Esophagus muscularis mucosa (tissue), 4 donors: Measurements from ENCODE around the gene ARFRP1. TPM values are rescaled to one million over a fixed set of nuclear protein-coding genes. Genes with fewer than 3 reads are reported as not detected.

ENCODE experiments used
- DNase-seq: peaks from one replicate; pipeline ENCODE4 v3.0.0-alpha.2; 2017; ENCODE audit errors: extremely low spot score
- H3K27ac ChIP-seq, 4 donors: fragments of 200-600 bp; sonication (generic); replicated peaks in 1 of 4; 1 replicate in 3 of 4; 2 replicates in 1 of 4; pipeline ENCODE4 v1.5.1; 2016 to 2019; ENCODE audit warnings: mild to moderate bottlenecking in 1 of 4
- H3K27me3 ChIP-seq, 4 donors: fragments of 200-600 bp; sonication (generic); one replicate each; pipeline versions ENCODE4 v1.5.1 to v1.6.0; 2016 to 2019
- H3K36me3 ChIP-seq, 4 donors: fragments of 200-600 bp; sonication (generic); one replicate each; pipeline ENCODE4 v1.5.1; 2016 to 2019
- H3K4me1 ChIP-seq, 4 donors: fragments of 200-600 bp; sonication (generic); one replicate each; pipeline ENCODE4 v1.5.1; 2016 to 2019
- H3K4me3 ChIP-seq, 4 donors: fragments of 200-600 bp; sonication (generic); 1 replicate in 2 of 4; 2 replicates in 2 of 4; pipeline ENCODE4 v1.5.1; 2016 to 2019; ENCODE audit warnings: mild to moderate bottlenecking in 4 of 4, moderate library complexity in 1 of 4
- H3K9me3 ChIP-seq, 4 donors: fragments of 200-600 bp; sonication (generic); 1 replicate in 3 of 4; 2 replicates in 1 of 4; pipeline ENCODE4 v1.5.1; 2016 to 2019
- CTCF ChIP-seq, 3 experiments: fragments of 200-600 bp in 2 of 3; fragments of 450-650 bp in 1 of 3; sonication (generic) in 2 of 3; IDR thresholded peaks; one replicate each; pipeline ENCODE4 v1.5.1; 2017 to 2019; ENCODE audit warnings: antibody characterized with exemption in 3 of 3, mild to moderate bottlenecking in 2 of 3, moderate library complexity in 1 of 3
- EP300 ChIP-seq: sonication (generic); formaldehyde crosslinking; IDR thresholded peaks from one replicate; pipeline ENCODE4 v1.6.1; 2017; ENCODE audit warnings: antibody characterized with exemption
- POLR2A ChIP-seq: fragments of 450-650 bp; IDR thresholded peaks from one replicate; pipeline ENCODE4 v1.6.1; 2017; ENCODE audit warnings: antibody characterized with exemption, moderate library complexity, mild to moderate bottlenecking, low read depth
- POLR2AphosphoS5 ChIP-seq, 2 donors: sonication (generic); formaldehyde crosslinking; IDR thresholded peaks; one replicate each; pipeline ENCODE4 v1.6.1; 2017; ENCODE audit warnings: antibody characterized with exemption in 2 of 2
- WGBS: methylation state at CpG from one replicate; pipeline ENCODE4 v1.1.5; 2018; 5-methylcytosine and 5-hydroxymethylcytosine counted together
- intact Hi-C: fragments of 100-400 bp; cut with DNase I; formaldehyde crosslinking; loops from one replicate; pipeline ENCODE4 v1.15.1; 2023
- total RNA-seq, 4 donors: library from RNA; depleted of rRNA; stranded (reverse); fragments of >200 nt; gene quantifications; one replicate each; pipeline versions ENCODE4 v1.1.0 to v1.2.1, GENCODE V29; 2016

ARFRP1 gene
- total RNA-seq, 4 donors from 2014 or later, result 34.1 to 46.5 (median 44.6) TPM

GRCh38 chr20:63686492-63687321 is 21.1 kb downstream of the ARFRP1 start:
- H3K27ac ChIP-seq, result peak overlapping the region; percentile 72 to 85 (median 82)
- peaks cover 0 to 13% (median 5%) of the 10 kb centered on the region in 4 donors for H3K36me3 ChIP-seq
- 30% methylated on average over 22 of the region's 45 CpGs for WGBS
- peaks cover 60 to 76% (median 70%) of the 10 kb centered on the region in 4 donors for H3K4me1 ChIP-seq
- H3K9me3 ChIP-seq, result no peaks in the 10 kb centered on the region
- H3K4me3 ChIP-seq, result peak overlapping the region; percentile 16 to 36 (median 24)
- no peaks in the 10 kb centered on the region for H3K27me3 ChIP-seq
- peak; percentile 95 for DNase-seq
- intact Hi-C loops, result no loop called here
- TF ChIP-seq CTCF (IDR thresholded peaks at IDR 0.05) (no peak), POLR2AphosphoS5 (IDR thresholded peaks at IDR 0.05) (peak; percentile 67 to 77), EP300 (peak; percentile 81), POLR2A (no peak)

GRCh38 chr20:63686094-63686491 is 21.7 kb downstream of the ARFRP1 start:
- peaks cover 0 to 13% (median 5%) of the 10 kb centered on the region in 4 donors for H3K36me3 ChIP-seq
- peaks cover 65 to 79% (median 72%) of the 10 kb centered on the region in 4 donors for H3K4me1 ChIP-seq
- DNase-seq, result no peak
- H3K27ac ChIP-seq, result peak overlapping the region; percentile 72 to 85 (median 82)
- H3K4me3 ChIP-seq, result peak overlapping the region in 2 of 4 donors; percentile 16 to 36
- intact Hi-C loops, result no loop called here
- 100% methylated on average over 1 of the region's 24 CpGs for WGBS
- H3K9me3 ChIP-seq, result no peaks in the 10 kb centered on the region
- TF ChIP-seq CTCF (IDR thresholded peaks at IDR 0.05), result no peak
- no peaks in the 10 kb centered on the region for H3K27me3 ChIP-seq

GRCh38 chr20:63685269-63686026 is 22.3 kb downstream of the ARFRP1 start:
- TF ChIP-seq POLR2AphosphoS5 (IDR thresholded peaks at IDR 0.05) (peak in 1 of 2 donors; percentile 2), POLR2A (no peak), EP300 (no peak)
- WGBS, result 71% methylated on average over 7 of the region's 21 CpGs
- peaks cover 65 to 73% (median 69%) of the 10 kb centered on the region in 4 donors for H3K4me1 ChIP-seq
- H3K4me3 ChIP-seq, result no peak overlapping the region
- peak overlapping the region; percentile 72 to 85 (median 82) for H3K27ac ChIP-seq
- peaks cover 0 to 17% (median 8%) of the 10 kb centered on the region in 4 donors for H3K36me3 ChIP-seq
- DNase-seq, result no peak
- no peaks in the 10 kb centered on the region for H3K27me3 ChIP-seq
- no peaks in the 10 kb centered on the region for H3K9me3 ChIP-seq
- intact Hi-C loops, result no loop called here

GRCh38 chr20:63682384-63683139 is 25.2 kb downstream of the ARFRP1 start:
- no peak for DNase-seq
- H3K27ac ChIP-seq, result peak overlapping the region; percentile 72 to 78 (median 78)
- H3K4me1 ChIP-seq, result peaks cover 47 to 50% (median 49%) of the 10 kb centered on the region in 4 donors
- WGBS, result 44% methylated on average over 16 of the region's 22 CpGs
- H3K36me3 ChIP-seq, result peaks cover 0 to 31% (median 31%) of the 10 kb centered on the region in 4 donors
- H3K27me3 ChIP-seq, result no peaks in the 10 kb centered on the region
- intact Hi-C loops, result no loop called here
- H3K9me3 ChIP-seq, result no peaks in the 10 kb centered on the region
- no peak for TF ChIP-seq POLR2A
- TF ChIP-seq POLR2AphosphoS5 (IDR thresholded peaks at IDR 0.05), result peak; percentile 68 to 75
- H3K4me3 ChIP-seq, result no peak overlapping the region

- H3K4me1 ChIP-seq, result peaks cover 39 to 42% (median 40%) of the 10 kb centered on the region in 4 donors
- TF ChIP-seq POLR2AphosphoS5 (IDR thresholded peaks at IDR 0.05), result no peak
- TF ChIP-seq POLR2A, result no peak
- no peak for TF ChIP-seq CTCF (IDR thresholded peaks at IDR 0.05)
- TF ChIP-seq EP300, result no peak
- H3K4me3 ChIP-seq, result no peak overlapping the region
- intact Hi-C loops, result no loop called here
- no peaks in the 10 kb centered on the region for H3K9me3 ChIP-seq
- H3K27me3 ChIP-seq, result no peaks in the 10 kb centered on the region
- H3K36me3 ChIP-seq, result peaks cover 4 to 39% (median 38%) of the 10 kb centered on the region in 4 donors
- WGBS, result 100% methylated on average over 1 of the region's 13 CpGs
- peak overlapping the region; percentile 72 to 78 (median 78) for H3K27ac ChIP-seq
- DNase-seq, result no peak
Measured at GRCh38 chr20:63681609-63682142, 26.1 kb downstream of the ARFRP1 start.
